ENCODE data around the gene PBX1. TPM values are rescaled to one million over a fixed set of nuclear protein-coding genes. Genes with fewer than 3 reads are reported as not detected.
A peak's percentile ranks its signal among the peaks of the same experiment; 100 is the strongest.

Gene PBX1
- polyA plus RNA-seq, 3 donors, result 0.07 TPM; not detected in 2

DNA sequence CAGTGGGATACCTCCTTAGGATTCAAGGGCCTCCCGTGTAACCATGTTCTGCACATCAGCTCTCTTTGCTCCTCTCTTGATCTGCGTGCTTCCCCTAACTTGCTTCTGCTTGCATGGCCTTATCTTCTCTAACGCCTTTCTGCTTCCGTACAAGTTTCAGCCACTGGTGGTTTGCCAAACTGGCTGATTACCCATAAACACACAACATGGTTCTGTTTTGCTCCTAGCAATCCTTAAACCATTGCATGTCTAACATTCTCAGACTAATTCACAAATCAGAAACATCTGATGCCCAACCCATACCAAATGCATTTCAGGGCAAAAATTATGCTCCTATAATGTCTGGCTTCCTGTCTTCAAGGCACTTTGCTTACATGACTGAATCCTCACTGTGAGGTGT lies 166.4 kb downstream of the PBX1 start:
- Mint-ChIP-seq H3K9me3 (peaks cover 3 to 13% (median 9%) of the 10 kb centered on the region in 7 donors), H3K27ac (no peak overlapping the region), H3K27me3 (ENCODE audit: low read depth in 3 of 3) (peaks cover 71 to 82% (median 73%) of the 10 kb centered on the region in 3 donors), H3K4me1 (peaks cover 19% of the 10 kb centered on the region), H3K36me3 (peaks cover 4 to 8% of the 10 kb centered on the region in 2 donors), H3K4me3 (peak overlapping the region in 1 of 2 donors; percentile 73)
- Histone ChIP-seq H3K9me3 (replicated peaks in 1 of 2; ENCODE audit: control insufficient read depth in 1 of 2, insufficient read depth in 1 of 2, low read length in 2 of 2) (peaks cover 0 to 12% of the 10 kb centered on the region in 2 donors), H3K4me2 (replicated peaks; ENCODE audit: extremely low read depth, low read length, poor library complexity, severe bottlenecking) (no peak overlapping the region), H3K9ac (ENCODE audit: insufficient read depth, low read length, poor library complexity, severe bottlenecking) (no peak overlapping the region), H3K27ac (ENCODE audit: low read depth in 1 of 2, low read length in 2 of 2) (no peak overlapping the region), H3K4me3 (replicated peaks in 1 of 3; ENCODE audit: low read depth in 2 of 3, low read length in 3 of 3) (no peak overlapping the region), H2AFZ (ENCODE audit: insufficient read depth, low read depth, low read length, poor library complexity, severe bottlenecking) (no peak overlapping the region), H3K4me1 (ENCODE audit: control insufficient read depth in 1 of 2, insufficient read depth in 2 of 2, low read length in 2 of 2) (peaks cover 14 to 16% of the 10 kb centered on the region in 2 donors), H3K27me3 (ENCODE audit: control insufficient read depth in 2 of 2, insufficient read depth in 2 of 2, low read length in 2 of 2) (peaks cover 81 to 84% of the 10 kb centered on the region in 2 donors), H4K20me1 (ENCODE audit: insufficient read depth, low read length) (no peaks in the 10 kb centered on the region), H3K79me2 (ENCODE audit: insufficient read depth, low read length) (no peaks in the 10 kb centered on the region), H3K36me3 (replicated peaks in 1 of 2; ENCODE audit: control insufficient read depth in 1 of 2, insufficient read depth in 2 of 2, low read length in 2 of 2) (no peaks in the 10 kb centered on the region)
- WGBS (ENCODE audit: insufficient coverage), result 68% methylated on average over 4 of the region's 4 CpGs
- intact Hi-C loops (cut with micrococcal nuclease), result no loop called here
- no peak for DNase-seq
- TF ChIP-seq, protein P1, sequence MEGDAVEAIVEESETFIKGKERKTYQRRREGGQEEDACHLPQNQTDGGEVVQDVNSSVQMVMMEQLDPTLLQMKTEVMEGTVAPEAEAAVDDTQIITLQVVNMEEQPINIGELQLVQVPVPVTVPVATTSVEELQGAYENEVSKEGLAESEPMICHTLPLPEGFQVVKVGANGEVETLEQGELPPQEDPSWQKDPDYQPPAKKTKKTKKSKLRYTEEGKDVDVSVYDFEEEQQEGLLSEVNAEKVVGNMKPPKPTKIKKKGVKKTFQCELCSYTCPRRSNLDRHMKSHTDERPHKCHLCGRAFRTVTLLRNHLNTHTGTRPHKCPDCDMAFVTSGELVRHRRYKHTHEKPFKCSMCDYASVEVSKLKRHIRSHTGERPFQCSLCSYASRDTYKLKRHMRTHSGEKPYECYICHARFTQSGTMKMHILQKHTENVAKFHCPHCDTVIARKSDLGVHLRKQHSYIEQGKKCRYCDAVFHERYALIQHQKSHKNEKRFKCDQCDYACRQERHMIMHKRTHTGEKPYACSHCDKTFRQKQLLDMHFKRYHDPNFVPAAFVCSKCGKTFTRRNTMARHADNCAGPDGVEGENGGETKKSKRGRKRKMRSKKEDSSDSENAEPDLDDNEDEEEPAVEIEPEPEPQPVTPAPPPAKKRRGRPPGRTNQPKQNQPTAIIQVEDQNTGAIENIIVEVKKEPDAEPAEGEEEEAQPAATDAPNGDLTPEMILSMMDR (IDR thresholded peaks at IDR 0.05), result no peak

DNA sequence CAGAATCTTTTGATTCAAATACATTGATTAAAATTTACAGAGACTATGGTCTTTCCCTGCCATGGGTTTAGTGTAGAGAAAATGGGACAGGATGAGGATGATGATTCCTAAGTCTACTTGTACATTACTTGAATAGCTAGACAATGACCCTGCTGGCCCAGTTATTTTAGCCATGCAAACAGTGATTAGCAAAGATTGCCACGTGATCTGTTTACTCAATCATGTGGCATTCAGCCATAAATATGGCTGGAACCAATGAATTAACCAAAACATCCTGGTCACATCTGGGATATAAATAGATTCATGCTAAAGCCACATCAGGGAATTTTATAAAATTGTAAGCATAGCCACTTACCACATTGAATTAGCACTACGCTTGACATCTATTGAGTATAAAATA lies 167.3 kb downstream of the PBX1 start:
- Histone ChIP-seq H3K27ac (ENCODE audit: low read depth in 1 of 2, low read length in 2 of 2) (no peak overlapping the region), H3K4me3 (replicated peaks in 1 of 3; ENCODE audit: low read depth in 2 of 3, low read length in 3 of 3) (no peak overlapping the region), H3K4me1 (ENCODE audit: control insufficient read depth in 1 of 2, insufficient read depth in 2 of 2, low read length in 2 of 2) (peaks cover 6 to 7% of the 10 kb centered on the region in 2 donors), H4K20me1 (ENCODE audit: insufficient read depth, low read length) (no peaks in the 10 kb centered on the region), H3K79me2 (ENCODE audit: insufficient read depth, low read length) (no peaks in the 10 kb centered on the region), H3K36me3 (replicated peaks in 1 of 2; ENCODE audit: control insufficient read depth in 1 of 2, insufficient read depth in 2 of 2, low read length in 2 of 2) (no peaks in the 10 kb centered on the region), H3K9ac (ENCODE audit: insufficient read depth, low read length, poor library complexity, severe bottlenecking) (no peak overlapping the region), H3K27me3 (ENCODE audit: control insufficient read depth in 2 of 2, insufficient read depth in 2 of 2, low read length in 2 of 2) (peaks cover 76 to 81% of the 10 kb centered on the region in 2 donors), H3K9me3 (replicated peaks in 1 of 2; ENCODE audit: control insufficient read depth in 1 of 2, insufficient read depth in 1 of 2, low read length in 2 of 2) (peaks cover 0 to 12% of the 10 kb centered on the region in 2 donors), H3K4me2 (replicated peaks; ENCODE audit: extremely low read depth, low read length, poor library complexity, severe bottlenecking) (no peak overlapping the region), H2AFZ (ENCODE audit: insufficient read depth, low read depth, low read length, poor library complexity, severe bottlenecking) (no peak overlapping the region)
- no CpG with 5 or more reads among the region's 2 CpGs for WGBS (ENCODE audit: insufficient coverage)
- TF ChIP-seq, protein P1 (IDR thresholded peaks at IDR 0.05), result no peak
- Mint-ChIP-seq H3K4me3 (peak overlapping the region in 1 of 2 donors; percentile 26), H3K27me3 (ENCODE audit: low read depth in 3 of 3) (peaks cover 70 to 81% (median 74%) of the 10 kb centered on the region in 3 donors), H3K36me3 (peaks cover 4 to 8% of the 10 kb centered on the region in 2 donors), H3K4me1 (peaks cover 10% of the 10 kb centered on the region), H3K27ac (no peak overlapping the region), H3K9me3 (peaks cover 3 to 12% (median 11%) of the 10 kb centered on the region in 7 donors)
- intact Hi-C loops (cut with micrococcal nuclease), result no loop called here
- no peak for DNase-seq

All from CD14-positive monocyte (primary cell).